GM18499 (cell line): Measurements from ENCODE around the gene USH2A.

Experiments
- ATAC-seq: cut with Tn5 transposase; IDR thresholded peaks from one replicate; pipeline ENCODE4 v1.9.1; 2021; ENCODE audit warnings: moderate number of reproducible peaks; ENCODE audit not compliant: insufficient read depth, unreplicated experiment

The USH2A gene

GRCh38 chr1:215672482-215672881, 750.8 kb downstream of the USH2A start:
- no peak for ATAC-seq

GRCh38 chr1:215669806-215670491, 753.3 kb downstream of the USH2A start:
- ATAC-seq = no peak

GRCh38 chr1:215667761-215668160, 755.5 kb downstream of the USH2A start:
- no peak for ATAC-seq

GRCh38 chr1:215665215-215665614, 758.0 kb downstream of the USH2A start:
- no peak for ATAC-seq

- ATAC-seq = no peak
These were observed 762.2 kb downstream of the USH2A start for GRCh38 chr1:215661033-215661432.

GRCh38 chr1:215660259-215660658, 763.0 kb downstream of the USH2A start:
- no peak for ATAC-seq

GRCh38 chr1:215657047-215657446, 766.2 kb downstream of the USH2A start:
- no peak for ATAC-seq

GRCh38 chr1:215652371-215652770, 770.9 kb downstream of the USH2A start:
- ATAC-seq = no peak

- no peak for ATAC-seq
These were observed 771.4 kb downstream of the USH2A start for GRCh38 chr1:215651867-215652266.

- ATAC-seq = no peak
These were observed 772.6 kb downstream of the USH2A start for GRCh38 chr1:215650446-215651149.

GRCh38 chr1:215648957-215649356, 774.3 kb downstream of the USH2A start:
- no peak for ATAC-seq

- ATAC-seq = no peak
These were observed 775.5 kb downstream of the USH2A start for GRCh38 chr1:215647738-215648137.

- ATAC-seq = no peak
These were observed 777.4 kb downstream of the USH2A start for GRCh38 chr1:215645861-215646260.

GRCh38 chr1:215645182-215645581, 778.1 kb downstream of the USH2A start:
- ATAC-seq = no peak

GRCh38 chr1:215643592-215644321, 779.5 kb downstream of the USH2A start:
- no peak for ATAC-seq

- ATAC-seq = no peak
These were observed 782.7 kb downstream of the USH2A start for GRCh38 chr1:215640429-215641148.

GRCh38 chr1:215637041-215637573, 786.1 kb downstream of the USH2A start:
- ATAC-seq = no peak

GRCh38 chr1:215636258-215636965, 786.8 kb downstream of the USH2A start:
- ATAC-seq = no peak

GRCh38 chr1:215635827-215636226, 787.4 kb downstream of the USH2A start:
- no peak for ATAC-seq

GRCh38 chr1:215631489-215631888, 791.8 kb downstream of the USH2A start:
- ATAC-seq = no peak
